HCT116 (cell line): ENCODE measurements around the gene SNRNP40. TPM values are rescaled to one million over a fixed set of nuclear protein-coding genes. Genes with fewer than 3 reads are reported as not detected.

Experiments used
- ATAC-seq: fragments of 200-7000 bp; cut with Tn5 transposase; 2 replicates; pipeline ENCODE4 v1.9.1; 2020; ENCODE audit warnings: mild to moderate bottlenecking, moderate library complexity
- BruUV-seq: library from RNA; stranded (reverse); fragments of 400-500 nt; replicated peaks from 2 replicates; lab custom pipeline; 2021; lab: Mats Ljungman, UMichigan
- CTCF ChIA-PET: fragments of 300-600 bp; sonication (Branson Sonifier 250); formaldehyde crosslinking; loops from one replicate; lab custom pipeline; 2021; ENCODE audit warnings: antibody characterized with exemption; lab: Charles Lee
- POLR2A ChIA-PET: fragments of 300-600, 350-600 bp; sonication (Branson Sonifier 250); formaldehyde crosslinking; loops from one replicate; lab custom pipeline; 2021; ENCODE audit warnings: antibody characterized with exemption; lab: Charles Lee
- RAD21 ChIA-PET, 2 experiments: fragments of 300-600 bp; sonication (Branson Sonifier 250); formaldehyde crosslinking; loops; one replicate each; lab custom pipeline; 2023; ENCODE audit warnings: low total read pairs in 2 of 2; ENCODE audit not compliant: uncharacterized antibody in 2 of 2, unreplicated experiment in 2 of 2, low non-redundant PET in 1 of 2; lab: Charles Lee
- DNase-seq: peaks from one replicate; pipeline ENCODE4 v3.0.0-alpha.2; 2010; ENCODE audit warnings: low read depth, low spot score
- H2AFZ ChIP-seq: fragments of 200-600 bp; shearing (Covaris generic), sonication (generic); 2 replicates; pipeline ENCODE4 v1.6.1; 2017; ENCODE audit warnings: low read depth, mixed run types, mixed read lengths, antibody characterized with exemption, low read length; ENCODE audit not compliant: poor library complexity, severe bottlenecking
- H3K27ac ChIP-seq: 2 replicates; pipeline ENCODE4 v1.5.1; 2012; ENCODE audit warnings: low read depth, low read length
- H3K27me3 ChIP-seq: fragments of 200-600 bp; sonication (generic); 2 replicates; pipeline ENCODE4 v1.6.1; 2016; ENCODE audit warnings: mixed run types, low read length, mixed read lengths; ENCODE audit not compliant: insufficient read depth
- H3K36me3 ChIP-seq, 2 experiments: fragments of 200-500 bp in 1 of 2; fragments of 200-600 bp in 1 of 2; sonication (Bioruptor generic) in 1 of 2; sonication (generic) in 1 of 2; 2 replicates each; pipeline versions ENCODE4 v1.5.1 to v1.6.1; 2014 to 2016; ENCODE audit warnings: low read length in 2 of 2, inconsistent platforms in 1 of 2, mixed read lengths in 1 of 2, mixed run types in 1 of 2; ENCODE audit not compliant: insufficient read depth in 2 of 2, control insufficient read depth in 1 of 2
- H3K4me1 ChIP-seq, 2 experiments: fragments of 200-600 bp in 1 of 2; sonication (generic) in 1 of 2; 2 replicates each; pipeline versions ENCODE4 v1.5.1 to v1.6.1; 2012 to 2017; ENCODE audit warnings: low read length in 2 of 2, inconsistent platforms in 1 of 2, mild to moderate bottlenecking in 1 of 2, mixed read lengths in 1 of 2, mixed run types in 1 of 2, moderate library complexity in 1 of 2; ENCODE audit not compliant: insufficient read depth in 2 of 2, control insufficient read depth in 1 of 2
- H3K4me2 ChIP-seq: fragments of 200-600 bp; sonication (generic); 2 replicates; pipeline ENCODE4 v1.6.1; 2017; ENCODE audit warnings: mixed run types, low read length, mixed read lengths
- H3K4me3 ChIP-seq, 2 experiments: fragments of 200-600 bp in 1 of 2; sonication (generic) in 1 of 2; replicated peaks in 1 of 2; 2 replicates each; pipeline ENCODE4 v1.5.1; 2011 to 2016; ENCODE audit warnings: low read length in 2 of 2, control low read depth in 1 of 2, low read depth in 1 of 2, mild to moderate bottlenecking in 1 of 2, mixed read lengths in 1 of 2, mixed run types in 1 of 2
- H3K79me2 ChIP-seq: fragments of 200-600 bp; sonication (generic); 2 replicates; pipeline ENCODE4 v1.6.1; 2017; ENCODE audit warnings: mild to moderate bottlenecking, mixed run types, low read length, moderate library complexity, mixed read lengths; ENCODE audit not compliant: insufficient read depth
- H3K9ac ChIP-seq: fragments of 200-600 bp; sonication (generic); 2 replicates; pipeline ENCODE4 v1.6.1; 2016; ENCODE audit warnings: low read length, mixed read lengths
- H3K9me2 ChIP-seq: fragments of 200-600 bp; sonication (generic), shearing (Covaris generic); 2 replicates; pipeline ENCODE4 v1.6.1; 2017; ENCODE audit warnings: mixed run types, mild to moderate bottlenecking, moderate library complexity; ENCODE audit not compliant: insufficient read depth
- H3K9me3 ChIP-seq, 2 experiments: fragments of 200-500 bp in 1 of 2; fragments of 200-600 bp in 1 of 2; sonication (Bioruptor generic) in 1 of 2; sonication (generic) in 1 of 2; 2 replicates each; pipeline ENCODE4 v1.6.1; 2014 to 2017; ENCODE audit warnings: low read length in 2 of 2, mixed read lengths in 2 of 2, inconsistent platforms in 1 of 2, low read depth in 1 of 2, mild to moderate bottlenecking in 1 of 2, mixed run types in 1 of 2, moderate library complexity in 1 of 2; ENCODE audit not compliant: control insufficient read depth in 1 of 2, insufficient read depth in 1 of 2
- H4K20me1 ChIP-seq: fragments of 200-600 bp; sonication (generic), shearing (Covaris generic); 2 replicates; pipeline ENCODE4 v1.6.1; 2017; ENCODE audit warnings: mixed run types, mild to moderate bottlenecking, moderate library complexity; ENCODE audit not compliant: insufficient read depth
- CEBPB ChIP-seq: IDR thresholded peaks from 2 replicates; pipeline ENCODE4 v1.6.1; 2012; ENCODE audit warnings: low read depth
- ELF1 ChIP-seq: IDR thresholded peaks from 2 replicates; pipeline ENCODE4 v1.6.1; 2012; ENCODE audit warnings: low read depth, borderline replicate concordance
- REST ChIP-seq: IDR thresholded peaks from 2 replicates; pipeline ENCODE4 v1.6.1; 2012; ENCODE audit warnings: low read depth
- SIN3A ChIP-seq: IDR thresholded peaks from 2 replicates; pipeline ENCODE4 v1.6.1; 2012; ENCODE audit warnings: low read depth
- TCF7L2 ChIP-seq: IDR thresholded peaks from 2 replicates; pipeline ENCODE4 v1.7.0; 2011; ENCODE audit warnings: borderline replicate concordance, inconsistent platforms; ENCODE audit not compliant: insufficient read depth, insufficient read length; ENCODE audit errors: extremely low read depth
- YY1 ChIP-seq: IDR thresholded peaks from 2 replicates; pipeline ENCODE4 v1.6.1; 2011; ENCODE audit warnings: low read length, low read depth, moderate library complexity, mild to moderate bottlenecking; ENCODE audit not compliant: insufficient replicate concordance; ENCODE audit errors: extremely low read depth
- ZNF274 ChIP-seq: fragments of 200-500 bp; sonication (Bioruptor generic); IDR thresholded peaks from 2 replicates; pipeline ENCODE4 v1.6.1; 2014; ENCODE audit warnings: mild to moderate bottlenecking, low read depth, low read length, inconsistent platforms
- intact Hi-C: fragments of 100-400 bp; cut with micrococcal nuclease; formaldehyde crosslinking; loops from 2 replicates; pipeline ENCODE4 v1.10.0; 2022
- total RNA-seq: library from RNA; stranded (reverse); gene quantifications from one replicate; pipeline ENCODE4 v1.2.1, GENCODE V29; 2021; ENCODE audit not compliant: unreplicated experiment

The SNRNP40 gene
- total RNA-seq, 1 experiment from 2014 or later, result 91.8 TPM

GRCh38 chr1:31257213-31257612 is 39.4 kb downstream of the SNRNP40 start:
- H3K9me2 ChIP-seq, result no peaks in the 10 kb centered on the region
- H3K36me3 ChIP-seq, result peaks cover 20 to 26% of the 10 kb centered on the region in 2 experiments
- no peaks in the 10 kb centered on the region for H3K79me2 ChIP-seq
- no peak overlapping the region for H3K4me3 ChIP-seq
- H3K9me3 ChIP-seq, result no peaks in the 10 kb centered on the region
- BruUV-seq, result no TSS peak
- H3K27ac ChIP-seq, result no peak overlapping the region
- no peaks in the 10 kb centered on the region for H3K4me1 ChIP-seq
- H2AFZ ChIP-seq, result no peak overlapping the region
- DNase-seq (no peak), ATAC-seq (no peak)
- no peaks in the 10 kb centered on the region for H3K27me3 ChIP-seq
- H4K20me1 ChIP-seq, result no peaks in the 10 kb centered on the region
- H3K9ac ChIP-seq, result no peak overlapping the region
- no peak overlapping the region for H3K4me2 ChIP-seq
- TF ChIP-seq YY1, result no peak
- TF ChIP-seq REST, result no peak
- TF ChIP-seq CEBPB, result no peak
- TF ChIP-seq SIN3A, result no peak
- no peak for TF ChIP-seq ZNF274
- no peak for TF ChIP-seq ELF1
- TF ChIP-seq TCF7L2, result no peak
- CTCF ChIA-PET, result no interaction called here
- POLR2A ChIA-PET, result no interaction called here
- RAD21 ChIA-PET, result no interaction called here
- intact Hi-C loops, result no loop called here
